GM12874 (cell line): ENCODE data around the gene GLIS2.

ENCODE experiments used
- CTCF ChIP-seq: IDR thresholded peaks from 2 replicates; pipeline ENCODE4 v1.5.1; 2011; ENCODE audit warnings: low read depth, mild to moderate bottlenecking, control low read depth, low read length, moderate library complexity; ENCODE audit not compliant: insufficient read depth

The GLIS2 gene

GRCh38 chr16:4382795-4383357 lies 67.0 kb downstream of the GLIS2 start:
- no peak for TF ChIP-seq CTCF

- no peak for TF ChIP-seq CTCF
Measured at GRCh38 chr16:4383591-4384444, 68.0 kb downstream of the GLIS2 start.

GRCh38 chr16:4384509-4384942 lies 68.7 kb downstream of the GLIS2 start:
- no peak for TF ChIP-seq CTCF

GRCh38 chr16:4385066-4385788 lies 69.4 kb downstream of the GLIS2 start:
- no peak for TF ChIP-seq CTCF

GRCh38 chr16:4385789-4386450 lies 70.1 kb downstream of the GLIS2 start:
- TF ChIP-seq CTCF: no peak

- TF ChIP-seq CTCF: no peak
Measured at GRCh38 chr16:4386451-4386805, 70.6 kb downstream of the GLIS2 start.

- no peak for TF ChIP-seq CTCF
Measured at GRCh38 chr16:4386951-4387565, 71.2 kb downstream of the GLIS2 start.
